GM12878 (cell line): ENCODE data around the gene WFS1. TPM values are rescaled to one million over a fixed set of nuclear protein-coding genes. Genes with fewer than 3 reads are reported as not detected.

Experiments
- ATAC-seq: fragments of 200-7000 bp; cut with Tn5 transposase; 3 replicates; pipeline ENCODE4 v1.9.1; 2020; ENCODE audit warnings: mild to moderate bottlenecking, moderate library complexity
- BruUV-seq: library from RNA; stranded (reverse); fragments of 400-500 nt; replicated peaks from 2 replicates; lab custom pipeline; 2021; lab: Mats Ljungman, UMichigan
- CTCF ChIA-PET: fragments of 300-600 bp; sonication (Branson Sonifier 250); formaldehyde crosslinking; extraction: SDS; loops from one replicate; lab custom pipeline; 2021; ENCODE audit warnings: inconsistent platforms; lab: Yijun Ruan, JAX
- POLR2A ChIA-PET: fragments of 350-600 bp; formaldehyde crosslinking; extraction: SDS; loops from one replicate; lab custom pipeline; 2021; ENCODE audit warnings: inconsistent platforms; lab: Charles Lee
- RAD21 ChIA-PET: fragments of 300-600 bp; sonication (Branson Sonifier 250); formaldehyde crosslinking; loops from one replicate; lab custom pipeline; 2023; ENCODE audit warnings: antibody characterized with exemption; ENCODE audit not compliant: unreplicated experiment; lab: Charles Lee
- SMC1A ChIA-PET: fragments of 300-600 bp; sonication (Branson Sonifier 250); formaldehyde crosslinking; loops from one replicate; lab custom pipeline; 2023; ENCODE audit not compliant: unreplicated experiment, uncharacterized antibody; lab: Charles Lee
- DNase-seq: peaks from one replicate; pipeline ENCODE4 v3.0.0-alpha.2; 2011; ENCODE audit warnings: low read depth, low spot score
- FAIRE-seq: peaks from 3 replicates; lab custom pipeline; 2011; peaks lifted over from hg19 to GRCh38; lab: Jason Lieb, UNC
- H2AFZ ChIP-seq: 2 replicates; pipeline ENCODE4 v1.6.0; 2011; ENCODE audit warnings: low read depth, low read length, control low read depth; ENCODE audit not compliant: control insufficient read depth
- H3K27ac ChIP-seq: 2 replicates; pipeline ENCODE4 v1.5.1; 2011; ENCODE audit warnings: control low read depth; ENCODE audit not compliant: control insufficient read depth, insufficient read depth
- H3K27me3 ChIP-seq, 2 experiments: replicated peaks in 1 of 2; 2 replicates each; pipeline versions ENCODE4 v1.6.0 to v1.6.1; 2011; ENCODE audit warnings: low read length in 1 of 2; ENCODE audit not compliant: control insufficient read depth in 2 of 2, insufficient read depth in 2 of 2
- H3K36me3 ChIP-seq, 2 experiments: 2 replicates each; pipeline ENCODE4 v1.5.1; 2011; ENCODE audit warnings: low read length in 1 of 2; ENCODE audit not compliant: control insufficient read depth in 2 of 2, insufficient read depth in 2 of 2
- H3K4me1 ChIP-seq: 2 replicates; pipeline ENCODE4 v1.6.1; 2011; ENCODE audit warnings: mild to moderate bottlenecking, low read length, moderate library complexity, mixed read lengths; ENCODE audit not compliant: control insufficient read depth, insufficient read depth
- H3K4me2 ChIP-seq: 2 replicates; pipeline ENCODE4 v1.6.0; 2011; ENCODE audit warnings: control low read depth; ENCODE audit not compliant: control insufficient read depth, insufficient read depth
- H3K4me3 ChIP-seq: fragments of 200-600 bp; sonication (generic); 2 replicates; pipeline ENCODE4 v1.5.1; 2016
- H3K79me2 ChIP-seq: 2 replicates; pipeline ENCODE4 v1.6.0; 2011; ENCODE audit warnings: low read length; ENCODE audit not compliant: control insufficient read depth, insufficient read depth
- H3K9ac ChIP-seq: 2 replicates; pipeline ENCODE4 v1.8.0; 2011; ENCODE audit warnings: low read length, control low read depth, mixed read lengths; ENCODE audit not compliant: control insufficient read depth, insufficient read depth
- H3K9me3 ChIP-seq: replicated peaks from 3 replicates; pipeline ENCODE4 v1.5.1; 2011; ENCODE audit warnings: mild to moderate bottlenecking, low read length; ENCODE audit not compliant: control insufficient read depth, insufficient read depth
- H4K20me1 ChIP-seq: 2 replicates; pipeline ENCODE4 v1.6.0; 2011; ENCODE audit not compliant: control insufficient read depth, insufficient read depth
- ATF2 ChIP-seq: IDR thresholded peaks from 2 replicates; pipeline ENCODE4 v1.6.1; 2012; ENCODE audit warnings: low read length, inconsistent platforms
- CHD1 ChIP-seq: IDR thresholded peaks from 2 replicates; pipeline ENCODE4 v1.6.1; 2012; ENCODE audit warnings: low read depth, low read length, improper control_type of control experiment
- FOXK2 ChIP-seq: fragments of 450-650 bp; IDR thresholded peaks from 2 replicates; pipeline ENCODE4 v1.6.1; 2017; ENCODE audit warnings: mild to moderate bottlenecking, moderate library complexity
- GATAD2B ChIP-seq: fragments of 450-650 bp; conservative IDR thresholded peaks from 2 replicates; pipeline ENCODE4 v1.6.1; 2017; ENCODE audit warnings: low read depth, mild to moderate bottlenecking, moderate library complexity
- MEF2B ChIP-seq: fragments of 450-650 bp; IDR thresholded peaks from 2 replicates; pipeline ENCODE4 v1.6.1; 2018; ENCODE audit warnings: mild to moderate bottlenecking, moderate library complexity; ENCODE audit not compliant: partially characterized antibody, poor library complexity, severe bottlenecking
- MYB ChIP-seq: fragments of 150-350 bp; IDR thresholded peaks from 2 replicates; pipeline ENCODE4 v1.6.1; 2014; ENCODE audit warnings: mild to moderate bottlenecking, low read depth, low read length, borderline replicate concordance
- NR2C2 ChIP-seq: IDR thresholded peaks from 2 replicates; pipeline ENCODE4 v1.6.1; 2011; ENCODE audit warnings: borderline replicate concordance, low read depth; ENCODE audit not compliant: control insufficient read depth, insufficient read length
- POU2F2 ChIP-seq: IDR thresholded peaks from 3 replicates; pipeline ENCODE4 v1.6.1; 2011; ENCODE audit warnings: low read depth, mild to moderate bottlenecking, low read length, borderline replicate concordance
- PRDM15 ChIP-seq: fragments of 450-650 bp; formaldehyde crosslinking; IDR thresholded peaks from 2 replicates; pipeline ENCODE4 v1.4.0; 2020; ENCODE audit warnings: mild to moderate bottlenecking, moderate library complexity
- RFX5 ChIP-seq: IDR thresholded peaks from 2 replicates; pipeline ENCODE4 v1.6.1; 2011; ENCODE audit warnings: low read depth, low read length, improper control_type of control experiment
- STAT3 ChIP-seq: IDR thresholded peaks from 2 replicates; pipeline ENCODE4 v1.6.1; 2011; ENCODE audit warnings: low read depth, low read length, improper control_type of control experiment
- TCF3 ChIP-seq: IDR thresholded peaks from 2 replicates; pipeline ENCODE4 v1.6.1; 2012; ENCODE audit warnings: low read depth, mild to moderate bottlenecking, low read length, borderline replicate concordance; ENCODE audit not compliant: insufficient read depth
- TCF7 ChIP-seq: IDR thresholded peaks from 2 replicates; pipeline ENCODE4 v1.6.1; 2014; ENCODE audit warnings: antibody characterized with exemption, borderline replicate concordance
- YBX1 ChIP-seq: fragments of 450-650 bp; IDR thresholded peaks from 2 replicates; pipeline ENCODE4 v1.6.1; 2016; ENCODE audit warnings: antibody characterized with exemption
- WGBS: methylation state at CpG from one replicate; pipeline ENCODE4 v1.1.6; 2016; ENCODE audit warnings: low lambda C conversion rate; ENCODE audit not compliant: insufficient replicate concordance, insufficient coverage; ENCODE audit errors: missing lambda C conversion rate; 5-methylcytosine and 5-hydroxymethylcytosine counted together
- in situ Hi-C: fragments of 300-500 bp; cut with MboI; formaldehyde crosslinking; loops from 9 replicates; pipeline ENCODE4 v1.14.3; 2018; ENCODE audit warnings: mixed read lengths
- intact Hi-C: fragments of 100-400 bp; cut with micrococcal nuclease; formaldehyde crosslinking; loops from one replicate; pipeline ENCODE4 v1.14.2; 2022; ENCODE audit not compliant: unreplicated experiment
- polyA plus RNA-seq, 11 experiments: library from polyadenylated mRNA; depleted of rRNA in 4 of 11; unstranded in 6 of 11; stranded (reverse) in 5 of 11; fragments of >200 nt; fragmentation: Nextera tagmentation in 4 of 11; fragmentation: Illumina TruSeq in 1 of 11; extraction: Ambion mirVana in 4 of 11; extraction: Trizol in 1 of 11; gene quantifications; 1 replicate in 1 of 11; 2 replicates in 10 of 11; pipeline versions ENCODE4 v1.2.1 to v1.2.3, GENCODE V29; 2011 to 2016; ENCODE audit warnings: inconsistent platforms in 2 of 11, missing spikeins in 2 of 11, low read depth in 1 of 11
- total RNA-seq, 4 experiments: library from RNA; depleted of rRNA in 3 of 4; stranded (reverse); fragments of >200 nt in 3 of 4; fragmentation: Illumina TruSeq in 1 of 4; extraction: Trizol in 1 of 4; gene quantifications; 2 replicates each; pipeline versions ENCODE4 v1.2.1 to v1.2.3, GENCODE V29; 2013 to 2021

Gene WFS1
- total and polyA plus RNA-seq, 10 of the 15 experiments (the other 5 are each of a cell fraction or from before 2014, with no cell fraction given), result 0.31 to 4.7 (median 2.0) TPM

- Histone ChIP-seq H3K9ac (no peak overlapping the region), H3K4me1 (peaks cover 10% of the 10 kb centered on the region)
These were observed 1.6 kb downstream of the WFS1 start for GRCh38 chr4:6271206-6271605.

More at GRCh38 chr4:6271206-6271605, 1.6 kb downstream of the WFS1 start:
- Histone ChIP-seq H3K27ac (no peak overlapping the region), H3K79me2 (no peaks in the 10 kb centered on the region), H3K4me3 (no peak overlapping the region), H3K27me3 (no peaks in the 10 kb centered on the region; a peak in 1 of 4 replicates), H3K36me3 (no peaks in the 10 kb centered on the region), H2AFZ (no peak overlapping the region), H3K9me3 (no peaks in the 10 kb centered on the region), H4K20me1 (no peaks in the 10 kb centered on the region), H3K4me2 (no peak overlapping the region)
- WGBS, result 31% methylated on average over 9 of the region's 9 CpGs
- POLR2A ChIA-PET, result no interaction called here
- CTCF ChIA-PET, result interaction anchor here (2.2 to 15.8 kb wide), 2 partner anchors 21 to 55 kb away, joined by 11 to 419 read pairs; no protein-coding TSS in a partner anchor
- DNase-seq (no peak), ATAC-seq (no peak), FAIRE-seq (no peak)
- intact Hi-C loops, result no loop called here
- TF ChIP-seq POU2F2 (no peak), GATAD2B (no peak), TCF7 (no peak), MYB (no peak), CHD1 (no peak), TCF3 (no peak), STAT3 (no peak), YBX1 (no peak), ATF2 (no peak), NR2C2 (no peak), PRDM15 (CRISPR knock-in tag) (no peak), RFX5 (no peak), FOXK2 (no peak), MEF2B (no peak)
- SMC1A ChIA-PET, result interaction anchor here (2.1 to 2.5 kb wide), 2 partner anchors 11 to 57 kb away, joined by 7 read pairs; no protein-coding TSS in a partner anchor
- in situ Hi-C loops, result no loop called here
- BruUV-seq, result no TSS peak
- RAD21 ChIA-PET, result interaction anchor here (1.7 kb wide), 1 partner anchor 11 kb away, joined by 4 read pairs; no protein-coding TSS in a partner anchor
